AG04450 (cell line): Measurements from ENCODE around the gene ABI3BP. TPM values are rescaled to one million over a fixed set of nuclear protein-coding genes. Genes with fewer than 3 reads are reported as not detected.
A peak's percentile ranks its signal among the peaks of the same experiment; 100 is the strongest.

Experiments
- CTCF ChIA-PET: fragments of 300-600, 350-600 bp; formaldehyde crosslinking; extraction: SDS; loops from one replicate; lab custom pipeline; 2022; ENCODE audit warnings: antibody characterized with exemption, inconsistent platforms; lab: Charles Lee
- POLR2A ChIA-PET: fragments of 350-600 bp; formaldehyde crosslinking; extraction: SDS; loops from one replicate; lab custom pipeline; 2021; ENCODE audit warnings: antibody characterized with exemption, inconsistent platforms; lab: Yijun Ruan, JAX
- DNase-seq: peaks from one replicate; pipeline ENCODE4 v3.0.0-alpha.2; 2011; ENCODE audit warnings: low read depth, low spot score
- H3K27ac ChIP-seq: one replicate; pipeline ENCODE4 v1.5.1; 2012; ENCODE audit warnings: low read depth, low read length, control low read depth
- H3K27me3 ChIP-seq: one replicate; pipeline ENCODE4 v1.6.0; 2012; ENCODE audit warnings: low read length; ENCODE audit not compliant: control insufficient read depth, insufficient read depth
- H3K4me3 ChIP-seq: 2 replicates; pipeline ENCODE4 v1.5.1; 2011; ENCODE audit warnings: mild to moderate bottlenecking, low read depth, low read length, control low read depth
- H3K9me3 ChIP-seq: 2 replicates; pipeline ENCODE4 v1.5.1; 2012; ENCODE audit warnings: low read length; ENCODE audit not compliant: control insufficient read depth, insufficient read depth
- polyA plus RNA-seq: library from polyadenylated mRNA; depleted of rRNA; stranded (reverse); fragments of >200 nt; gene quantifications from 2 replicates; pipeline ENCODE4 v1.2.3, GENCODE V29; 2011
- TF ChIP-seq, protein P1 (sequence below): IDR thresholded peaks from 2 replicates; pipeline ENCODE4 v1.5.1; 2011; ENCODE audit warnings: low read depth, low read length, control low read depth, inconsistent platforms

Gene ABI3BP
- polyA plus RNA-seq, 1 experiment, result 5.3 TPM

DNA sequence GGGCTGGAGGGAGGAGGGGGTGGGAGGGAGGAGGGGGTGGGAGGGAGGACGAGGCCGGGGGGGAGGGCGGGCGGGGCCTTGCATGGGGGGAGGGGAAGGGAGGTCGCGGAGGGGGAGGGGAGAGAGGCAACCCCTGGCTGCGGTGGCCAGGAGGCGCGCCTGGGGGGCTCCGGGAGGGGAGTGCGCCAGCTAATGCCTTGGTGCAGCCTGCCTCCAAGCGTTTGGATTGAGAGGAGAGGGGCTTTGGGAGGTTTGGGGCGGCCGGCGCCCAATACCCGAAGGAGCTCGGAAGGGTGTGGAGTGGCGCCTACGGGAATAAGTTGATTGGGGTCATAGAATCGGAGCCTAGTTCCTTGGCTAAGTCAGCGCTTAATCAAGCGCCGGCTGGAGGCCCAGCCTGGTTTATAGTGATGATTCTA, 283.4 kb downstream of the ABI3BP start:
- no peaks in the 10 kb centered on the region for H3K27me3 ChIP-seq
- CTCF ChIA-PET, result interaction anchor here (1.0 to 3.6 kb wide), 2 partner anchors 33 to 247 kb away, joined by 3 to 28 read pairs; no protein-coding TSS in a partner anchor
- H3K27ac ChIP-seq, result peak overlapping the region; percentile 92
- TF ChIP-seq, protein P1, sequence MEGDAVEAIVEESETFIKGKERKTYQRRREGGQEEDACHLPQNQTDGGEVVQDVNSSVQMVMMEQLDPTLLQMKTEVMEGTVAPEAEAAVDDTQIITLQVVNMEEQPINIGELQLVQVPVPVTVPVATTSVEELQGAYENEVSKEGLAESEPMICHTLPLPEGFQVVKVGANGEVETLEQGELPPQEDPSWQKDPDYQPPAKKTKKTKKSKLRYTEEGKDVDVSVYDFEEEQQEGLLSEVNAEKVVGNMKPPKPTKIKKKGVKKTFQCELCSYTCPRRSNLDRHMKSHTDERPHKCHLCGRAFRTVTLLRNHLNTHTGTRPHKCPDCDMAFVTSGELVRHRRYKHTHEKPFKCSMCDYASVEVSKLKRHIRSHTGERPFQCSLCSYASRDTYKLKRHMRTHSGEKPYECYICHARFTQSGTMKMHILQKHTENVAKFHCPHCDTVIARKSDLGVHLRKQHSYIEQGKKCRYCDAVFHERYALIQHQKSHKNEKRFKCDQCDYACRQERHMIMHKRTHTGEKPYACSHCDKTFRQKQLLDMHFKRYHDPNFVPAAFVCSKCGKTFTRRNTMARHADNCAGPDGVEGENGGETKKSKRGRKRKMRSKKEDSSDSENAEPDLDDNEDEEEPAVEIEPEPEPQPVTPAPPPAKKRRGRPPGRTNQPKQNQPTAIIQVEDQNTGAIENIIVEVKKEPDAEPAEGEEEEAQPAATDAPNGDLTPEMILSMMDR, result no peak
- POLR2A ChIA-PET, result interaction anchor here (0.6 kb wide), 1 partner anchor 323 kb away, joined by 6 read pairs; no protein-coding TSS in a partner anchor
- H3K4me3 ChIP-seq, result peak overlapping the region; percentile 87
- DNase-seq, result no peak
- H3K9me3 ChIP-seq, result no peaks in the 10 kb centered on the region; the same call in 1 of the 2 replicates

DNA sequence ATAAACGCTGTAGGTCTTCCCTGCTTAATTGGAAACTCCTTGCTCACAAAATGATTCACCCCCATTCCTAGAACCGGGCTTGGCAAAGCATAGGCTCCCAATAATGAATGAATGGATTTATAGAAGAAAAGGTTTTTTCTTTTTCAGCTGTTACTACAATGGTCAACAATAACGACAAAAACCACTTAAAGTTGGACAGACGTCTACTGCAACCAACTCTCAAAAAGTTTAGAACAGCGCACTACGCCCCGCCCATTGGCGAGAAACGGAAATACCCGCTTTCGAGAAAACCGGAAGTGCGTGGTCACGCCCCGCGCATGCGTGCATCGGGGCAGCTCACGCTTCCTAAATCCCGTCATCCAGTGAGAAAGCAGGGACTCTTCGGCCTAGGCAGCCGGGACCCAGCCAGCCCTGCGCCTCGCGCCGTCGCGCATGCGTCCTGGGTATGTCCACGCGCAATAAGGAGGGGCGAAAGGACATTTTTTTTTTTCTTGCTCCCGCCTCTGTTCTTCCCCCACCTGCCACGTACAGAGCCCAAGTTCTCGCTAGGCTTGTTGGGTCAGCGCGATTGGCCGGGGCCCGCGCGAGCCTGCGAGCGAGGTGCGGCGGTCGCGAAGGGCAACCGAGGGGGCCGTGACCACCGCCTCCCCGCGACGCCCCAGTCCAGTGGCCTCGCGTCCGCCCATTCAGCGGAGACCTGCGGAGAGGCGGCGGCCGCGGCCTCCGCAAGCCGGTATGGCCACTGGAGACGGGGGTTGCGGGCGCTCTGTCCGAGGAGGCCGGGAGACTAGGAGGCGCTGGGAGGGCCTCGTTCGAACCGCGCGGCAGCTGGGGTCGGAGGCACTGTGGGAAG, 284.0 kb downstream of the ABI3BP start, which contains the start of gene TFG:
Gene TFG, plus strand, starts transcription at position 506 of the 853 bp plus-strand sequence. CDS start 4,192 bp downstream, outside the sequence.
- DNase-seq, result peak; percentile 99
- ChIA-PET POLR2A (interaction anchor here (0.6 to 0.9 kb wide), 4 partner anchors 64 to 322 kb away, joined by 3 to 6 read pairs (median 3); no protein-coding TSS in a partner anchor), CTCF (interaction anchor here (1.4 to 3.6 kb wide), 2 partner anchors 87 to 246 kb away, joined by 3 to 28 read pairs; no protein-coding TSS in a partner anchor)
- TF ChIP-seq, protein P1, result no peak
- Histone ChIP-seq H3K4me3 (peak within 1 kb of the TSS; percentile 87), H3K27ac (peak within 1 kb of the TSS; percentile 92), H3K9me3 (no peaks in the 10 kb centered on the region; the same call in 1 of the 2 replicates), H3K27me3 (no peaks in the 10 kb centered on the region)

DNA sequence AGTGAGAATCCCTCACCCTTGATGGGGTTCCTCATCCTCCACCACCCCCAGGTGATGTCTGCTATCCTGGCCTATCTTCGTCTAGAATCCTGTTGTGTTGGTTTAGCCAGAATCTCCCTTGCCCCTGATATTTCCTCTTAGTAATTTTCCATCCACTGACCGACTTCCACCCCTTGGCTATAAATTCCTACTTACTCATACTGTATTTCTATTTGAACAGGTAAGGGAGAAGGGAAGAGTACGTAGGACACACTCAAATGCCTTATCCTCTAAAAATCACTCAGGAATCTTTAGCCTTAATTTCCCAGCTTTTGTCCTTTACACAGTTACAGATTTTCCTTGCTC, 284.6 kb downstream of the ABI3BP start:
- POLR2A ChIA-PET, result interaction anchor here (0.7 to 0.9 kb wide), 3 partner anchors 65 to 78 kb away, joined by 3 read pairs; no protein-coding TSS in a partner anchor
- Histone ChIP-seq H3K27ac (peak overlapping the region; percentile 92), H3K4me3 (peak overlapping the region; percentile 48), H3K9me3 (no peaks in the 10 kb centered on the region; the same call in 1 of the 2 replicates), H3K27me3 (no peaks in the 10 kb centered on the region)
- CTCF ChIA-PET, result interaction anchor here (1.4 to 3.6 kb wide), 2 partner anchors 88 to 246 kb away, joined by 3 to 28 read pairs; no protein-coding TSS in a partner anchor
- TF ChIP-seq, protein P1, result no peak
- DNase-seq, result no peak

DNA sequence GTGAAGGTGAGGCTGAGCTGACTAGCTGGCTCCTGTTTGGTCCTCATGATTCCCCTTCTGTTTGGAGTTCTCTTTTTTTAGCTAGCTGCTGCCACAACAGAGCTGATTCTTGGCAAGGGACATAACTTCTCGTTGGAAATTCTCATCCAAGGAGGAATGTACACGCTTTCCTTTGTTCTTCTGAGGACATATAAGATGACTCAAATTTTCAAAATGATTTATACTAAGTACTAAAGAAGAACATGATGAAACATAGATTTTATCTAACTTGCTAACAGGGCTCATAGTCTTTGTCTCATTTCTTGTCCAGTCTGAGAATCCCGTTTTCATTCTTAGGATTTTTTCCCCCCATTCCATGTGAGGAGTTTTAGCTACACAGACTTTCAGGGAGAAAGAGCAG, 286.9 kb downstream of the ABI3BP start:
- Histone ChIP-seq H3K27me3 (no peaks in the 10 kb centered on the region), H3K9me3 (no peaks in the 10 kb centered on the region; the same call in 1 of the 2 replicates), H3K4me3 (no peak overlapping the region), H3K27ac (no peak overlapping the region)
- CTCF ChIA-PET, result interaction anchor here (0.9 kb wide), 1 partner anchor 243 kb away, joined by 6 read pairs; no protein-coding TSS in a partner anchor
- POLR2A ChIA-PET, result no interaction called here
- DNase-seq, result no peak
- TF ChIP-seq, protein P1, result no peak
